K562 (cell line): ENCODE measurements around the gene SNRPA. TPM values are rescaled to one million over a fixed set of nuclear protein-coding genes. Genes with fewer than 3 reads are reported as not detected.

ENCODE experiments used
- ATAC-seq: fragments of 200-7000 bp; cut with Tn5 transposase; 3 replicates; pipeline ENCODE4 v1.9.1; 2020; ENCODE audit warnings: moderate library complexity
- BruUV-seq: library from RNA; stranded (reverse); fragments of 400-500 nt; replicated peaks from 2 replicates; lab custom pipeline; 2021; lab: Mats Ljungman, UMichigan
- CTCF ChIA-PET: fragments of 300-600 bp; formaldehyde crosslinking; extraction: SDS; loops from one replicate; lab custom pipeline; 2021; ENCODE audit warnings: low intra/inter-chr PET ratio; lab: Yijun Ruan, JAX
- POLR2A ChIA-PET: fragments of 300-600, 350-650 bp; sonication (Branson Sonifier 250); formaldehyde crosslinking; extraction: SDS; loops from one replicate; lab custom pipeline; 2021; ENCODE audit warnings: antibody characterized with exemption, inconsistent platforms; lab: Yijun Ruan, JAX
- DNase-seq, 4 experiments: peaks; one replicate each; pipeline versions ENCODE4 v3.0.0 to v3.0.0-alpha.2; 2011 to 2018; ENCODE audit warnings: low spot score in 3 of 4, mixed read lengths in 3 of 4; ENCODE audit errors: extremely low read depth in 1 of 4
- FAIRE-seq: peaks from 2 replicates; lab custom pipeline; 2011; peaks lifted over from hg19 to GRCh38; lab: Jason Lieb, UNC
- H2AFZ ChIP-seq: 2 replicates; pipeline ENCODE4 v1.6.0; 2011; ENCODE audit warnings: low read depth, low read length, control low read depth, inconsistent platforms
- H3K27ac ChIP-seq: fragments of 200-600 bp; 3 replicates; pipeline ENCODE4 v1.8.0; 2011; ENCODE audit warnings: low read depth, mild to moderate bottlenecking, control low read depth, inconsistent platforms, low read length, moderate library complexity, mixed read lengths; ENCODE audit errors: extremely low read depth
- H3K27me3 ChIP-seq, 2 experiments: fragments of 300-600 bp in 1 of 2; 2 replicates in 1 of 2; 3 replicates in 1 of 2; pipeline versions ENCODE4 v1.6.0 to v1.8.0; 2011; ENCODE audit warnings: inconsistent platforms in 2 of 2, low read length in 2 of 2, mild to moderate bottlenecking in 1 of 2, mixed read lengths in 1 of 2, moderate library complexity in 1 of 2; ENCODE audit not compliant: control insufficient read depth in 2 of 2, insufficient read depth in 2 of 2
- H3K36me3 ChIP-seq: fragments of 300-600 bp; 3 replicates; pipeline ENCODE4 v1.8.0; 2011; ENCODE audit warnings: mild to moderate bottlenecking, low read length, inconsistent platforms; ENCODE audit not compliant: control insufficient read depth, insufficient read depth
- H3K4me1 ChIP-seq, 2 experiments: fragments of 200-600 bp in 1 of 2; replicated peaks in 1 of 2; 2 replicates in 1 of 2; 3 replicates in 1 of 2; pipeline versions ENCODE4 v1.5.1 to v1.8.0; 2011; ENCODE audit warnings: inconsistent platforms in 2 of 2, low read length in 2 of 2, mild to moderate bottlenecking in 1 of 2, mixed read lengths in 1 of 2, moderate library complexity in 1 of 2; ENCODE audit not compliant: control insufficient read depth in 2 of 2, insufficient read depth in 2 of 2
- H3K4me2 ChIP-seq: 2 replicates; pipeline ENCODE4 v1.6.1; 2011; ENCODE audit warnings: low read length, control low read depth, inconsistent platforms, mixed read lengths; ENCODE audit not compliant: insufficient read depth
- H3K4me3 ChIP-seq: fragments of 200-600 bp; sonication (generic), shearing (Covaris generic); 2 replicates; pipeline ENCODE4 v1.5.1; 2016; ENCODE audit warnings: control low read depth, inconsistent platforms
- H3K79me2 ChIP-seq: fragments of 200-600 bp; 3 replicates; pipeline ENCODE4 v1.8.0; 2011; ENCODE audit warnings: low read length, inconsistent platforms; ENCODE audit not compliant: control insufficient read depth, insufficient read depth
- H3K9ac ChIP-seq, 2 experiments: 2 replicates each; pipeline versions ENCODE4 v1.6.0 to v1.6.1; 2011; ENCODE audit warnings: low read depth in 2 of 2, low read length in 2 of 2, control low read depth in 1 of 2, inconsistent platforms in 1 of 2, mild to moderate bottlenecking in 1 of 2, mixed read lengths in 1 of 2; ENCODE audit not compliant: insufficient read depth in 1 of 2
- H3K9me1 ChIP-seq: one replicate; pipeline ENCODE4 v1.6.0; 2011; ENCODE audit warnings: inconsistent platforms, mild to moderate bottlenecking, low read length, moderate library complexity; ENCODE audit not compliant: control insufficient read depth, insufficient read depth
- H3K9me3 ChIP-seq: replicated peaks from 2 replicates; pipeline ENCODE4 v1.5.1; 2011; ENCODE audit warnings: low read depth, low read length, inconsistent platforms; ENCODE audit not compliant: control insufficient read depth, insufficient read depth
- H4K20me1 ChIP-seq: replicated peaks from 2 replicates; pipeline ENCODE4 v1.6.1; 2011; ENCODE audit warnings: low read length, inconsistent platforms, mixed read lengths; ENCODE audit not compliant: control insufficient read depth, insufficient read depth
- RBM25 ChIP-seq: fragments of 200-400 bp; formaldehyde crosslinking; IDR thresholded peaks from 2 replicates; pipeline ENCODE4 v1.6.1; 2018; ENCODE audit warnings: low read length, low read depth, moderate library complexity; ENCODE audit not compliant: severe bottlenecking
- WGBS: fragments of 100-300 bp; shearing (Covaris generic); methylation state at CpG from one replicate; pipeline ENCODE4 v1.1.6; 2016; ENCODE audit warnings: low coverage, mixed read lengths; ENCODE audit not compliant: insufficient coverage; ENCODE audit errors: missing lambda C conversion rate; 5-methylcytosine and 5-hydroxymethylcytosine counted together
- in situ Hi-C: fragments of 300-500 bp; cut with MboI; formaldehyde crosslinking; loops from 4 replicates; pipeline ENCODE4 v1.15.0; 2018; ENCODE audit warnings: inconsistent platforms, mixed read lengths
- intact Hi-C: fragments of 100-400 bp; cut with micrococcal nuclease; formaldehyde crosslinking; loops from 2 replicates; pipeline ENCODE4 v1.14.2; 2022
- polyA plus RNA-seq, 8 experiments: library from polyadenylated mRNA; depleted of rRNA in 4 of 8; stranded (reverse) in 5 of 8; unstranded in 3 of 8; fragments of >200 nt; fragmentation: Nextera tagmentation in 2 of 8; fragmentation: Illumina TruSeq in 1 of 8; extraction: Ambion mirVana in 2 of 8; extraction: Trizol in 1 of 8; gene quantifications; 2 replicates each; pipeline versions ENCODE4 v1.2.1 to v1.2.3, GENCODE V29; 2011 to 2014; ENCODE audit warnings: inconsistent platforms in 1 of 8, missing spikeins in 1 of 8
- total RNA-seq, 7 experiments: library from RNA; depleted of rRNA in 6 of 7; stranded (reverse); fragments of >200 nt in 6 of 7; fragmentation: Illumina TruSeq in 2 of 7; extraction: Trizol in 2 of 7; gene quantifications; 2 replicates each; pipeline versions ENCODE4 v1.2.1 to v1.2.3, GENCODE V29; 2011 to 2021; ENCODE audit warnings: low replicate concordance in 1 of 7
- TF ChIP-seq, protein P1 (sequence below): fragments of 450-650 bp; IDR thresholded peaks from 2 replicates; pipeline ENCODE4 v1.6.1; 2016; ENCODE audit warnings: mild to moderate bottlenecking, moderate library complexity
- TF ChIP-seq, protein P2 (sequence below): sonication (generic); formaldehyde crosslinking; IDR thresholded peaks from 2 replicates; pipeline ENCODE4 v1.8.0; 2022; ENCODE audit warnings: mild to moderate bottlenecking, missing genetic modification reagents

SNRPA gene
- total and polyA plus RNA-seq, 9 of the 15 experiments (the other 6 are each of a cell fraction or from before 2014, with no cell fraction given) = 16.3 to 311 (median 193) TPM

DNA sequence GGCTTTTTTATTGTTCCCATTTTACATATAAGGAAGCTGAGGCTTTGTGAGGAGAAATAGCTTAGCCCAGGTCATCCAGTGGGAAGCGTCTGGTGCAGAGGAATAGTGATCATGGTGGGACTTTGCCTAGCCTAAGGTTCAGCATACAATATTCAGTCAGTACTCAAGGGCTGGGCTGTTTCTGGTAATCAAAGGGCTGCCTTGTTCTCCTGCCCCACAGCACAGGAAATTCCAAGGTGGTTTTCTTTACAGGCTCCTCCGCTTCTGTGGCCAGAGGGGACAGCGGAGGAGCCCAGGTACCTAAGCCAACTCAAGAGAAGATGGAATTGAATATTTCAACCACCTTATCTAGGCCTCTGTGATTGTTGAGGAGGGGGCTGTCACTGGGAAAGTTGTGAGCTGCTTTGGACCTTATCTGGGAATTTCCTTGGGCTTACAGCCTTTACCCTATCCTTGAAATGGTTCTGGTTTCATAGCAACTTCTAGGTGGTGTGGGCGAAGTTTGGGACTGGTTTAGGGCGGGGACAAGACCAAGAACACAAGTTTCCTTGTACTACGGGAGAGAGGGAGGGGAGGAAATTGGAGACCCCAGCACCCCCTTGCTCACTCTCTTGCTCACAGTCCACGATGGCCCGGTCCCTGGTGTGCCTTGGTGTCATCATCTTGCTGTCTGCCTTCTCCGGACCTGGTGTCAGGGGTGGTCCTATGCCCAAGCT, 24.1 kb downstream of the SNRPA start, which contains the start of gene MIA:
MIA (plus strand) TSS at position 606 of the 716 bp plus-strand sequence; CDS start at position 628, 22 bp downstream.
- 71% methylated on average over 9 of the region's 9 CpGs for WGBS
- H2AFZ ChIP-seq = no peak within 1 kb of the TSS
- no peak within 1 kb of the TSS for H3K4me2 ChIP-seq
- ChIA-PET CTCF (no interaction called here), POLR2A (no interaction called here)
- intact Hi-C loops (no loop called here), in situ Hi-C loops (no loop called here)
- ATAC-seq (no peak), DNase-seq (no peak), FAIRE-seq (no peak)
- TF ChIP-seq, protein P1, sequence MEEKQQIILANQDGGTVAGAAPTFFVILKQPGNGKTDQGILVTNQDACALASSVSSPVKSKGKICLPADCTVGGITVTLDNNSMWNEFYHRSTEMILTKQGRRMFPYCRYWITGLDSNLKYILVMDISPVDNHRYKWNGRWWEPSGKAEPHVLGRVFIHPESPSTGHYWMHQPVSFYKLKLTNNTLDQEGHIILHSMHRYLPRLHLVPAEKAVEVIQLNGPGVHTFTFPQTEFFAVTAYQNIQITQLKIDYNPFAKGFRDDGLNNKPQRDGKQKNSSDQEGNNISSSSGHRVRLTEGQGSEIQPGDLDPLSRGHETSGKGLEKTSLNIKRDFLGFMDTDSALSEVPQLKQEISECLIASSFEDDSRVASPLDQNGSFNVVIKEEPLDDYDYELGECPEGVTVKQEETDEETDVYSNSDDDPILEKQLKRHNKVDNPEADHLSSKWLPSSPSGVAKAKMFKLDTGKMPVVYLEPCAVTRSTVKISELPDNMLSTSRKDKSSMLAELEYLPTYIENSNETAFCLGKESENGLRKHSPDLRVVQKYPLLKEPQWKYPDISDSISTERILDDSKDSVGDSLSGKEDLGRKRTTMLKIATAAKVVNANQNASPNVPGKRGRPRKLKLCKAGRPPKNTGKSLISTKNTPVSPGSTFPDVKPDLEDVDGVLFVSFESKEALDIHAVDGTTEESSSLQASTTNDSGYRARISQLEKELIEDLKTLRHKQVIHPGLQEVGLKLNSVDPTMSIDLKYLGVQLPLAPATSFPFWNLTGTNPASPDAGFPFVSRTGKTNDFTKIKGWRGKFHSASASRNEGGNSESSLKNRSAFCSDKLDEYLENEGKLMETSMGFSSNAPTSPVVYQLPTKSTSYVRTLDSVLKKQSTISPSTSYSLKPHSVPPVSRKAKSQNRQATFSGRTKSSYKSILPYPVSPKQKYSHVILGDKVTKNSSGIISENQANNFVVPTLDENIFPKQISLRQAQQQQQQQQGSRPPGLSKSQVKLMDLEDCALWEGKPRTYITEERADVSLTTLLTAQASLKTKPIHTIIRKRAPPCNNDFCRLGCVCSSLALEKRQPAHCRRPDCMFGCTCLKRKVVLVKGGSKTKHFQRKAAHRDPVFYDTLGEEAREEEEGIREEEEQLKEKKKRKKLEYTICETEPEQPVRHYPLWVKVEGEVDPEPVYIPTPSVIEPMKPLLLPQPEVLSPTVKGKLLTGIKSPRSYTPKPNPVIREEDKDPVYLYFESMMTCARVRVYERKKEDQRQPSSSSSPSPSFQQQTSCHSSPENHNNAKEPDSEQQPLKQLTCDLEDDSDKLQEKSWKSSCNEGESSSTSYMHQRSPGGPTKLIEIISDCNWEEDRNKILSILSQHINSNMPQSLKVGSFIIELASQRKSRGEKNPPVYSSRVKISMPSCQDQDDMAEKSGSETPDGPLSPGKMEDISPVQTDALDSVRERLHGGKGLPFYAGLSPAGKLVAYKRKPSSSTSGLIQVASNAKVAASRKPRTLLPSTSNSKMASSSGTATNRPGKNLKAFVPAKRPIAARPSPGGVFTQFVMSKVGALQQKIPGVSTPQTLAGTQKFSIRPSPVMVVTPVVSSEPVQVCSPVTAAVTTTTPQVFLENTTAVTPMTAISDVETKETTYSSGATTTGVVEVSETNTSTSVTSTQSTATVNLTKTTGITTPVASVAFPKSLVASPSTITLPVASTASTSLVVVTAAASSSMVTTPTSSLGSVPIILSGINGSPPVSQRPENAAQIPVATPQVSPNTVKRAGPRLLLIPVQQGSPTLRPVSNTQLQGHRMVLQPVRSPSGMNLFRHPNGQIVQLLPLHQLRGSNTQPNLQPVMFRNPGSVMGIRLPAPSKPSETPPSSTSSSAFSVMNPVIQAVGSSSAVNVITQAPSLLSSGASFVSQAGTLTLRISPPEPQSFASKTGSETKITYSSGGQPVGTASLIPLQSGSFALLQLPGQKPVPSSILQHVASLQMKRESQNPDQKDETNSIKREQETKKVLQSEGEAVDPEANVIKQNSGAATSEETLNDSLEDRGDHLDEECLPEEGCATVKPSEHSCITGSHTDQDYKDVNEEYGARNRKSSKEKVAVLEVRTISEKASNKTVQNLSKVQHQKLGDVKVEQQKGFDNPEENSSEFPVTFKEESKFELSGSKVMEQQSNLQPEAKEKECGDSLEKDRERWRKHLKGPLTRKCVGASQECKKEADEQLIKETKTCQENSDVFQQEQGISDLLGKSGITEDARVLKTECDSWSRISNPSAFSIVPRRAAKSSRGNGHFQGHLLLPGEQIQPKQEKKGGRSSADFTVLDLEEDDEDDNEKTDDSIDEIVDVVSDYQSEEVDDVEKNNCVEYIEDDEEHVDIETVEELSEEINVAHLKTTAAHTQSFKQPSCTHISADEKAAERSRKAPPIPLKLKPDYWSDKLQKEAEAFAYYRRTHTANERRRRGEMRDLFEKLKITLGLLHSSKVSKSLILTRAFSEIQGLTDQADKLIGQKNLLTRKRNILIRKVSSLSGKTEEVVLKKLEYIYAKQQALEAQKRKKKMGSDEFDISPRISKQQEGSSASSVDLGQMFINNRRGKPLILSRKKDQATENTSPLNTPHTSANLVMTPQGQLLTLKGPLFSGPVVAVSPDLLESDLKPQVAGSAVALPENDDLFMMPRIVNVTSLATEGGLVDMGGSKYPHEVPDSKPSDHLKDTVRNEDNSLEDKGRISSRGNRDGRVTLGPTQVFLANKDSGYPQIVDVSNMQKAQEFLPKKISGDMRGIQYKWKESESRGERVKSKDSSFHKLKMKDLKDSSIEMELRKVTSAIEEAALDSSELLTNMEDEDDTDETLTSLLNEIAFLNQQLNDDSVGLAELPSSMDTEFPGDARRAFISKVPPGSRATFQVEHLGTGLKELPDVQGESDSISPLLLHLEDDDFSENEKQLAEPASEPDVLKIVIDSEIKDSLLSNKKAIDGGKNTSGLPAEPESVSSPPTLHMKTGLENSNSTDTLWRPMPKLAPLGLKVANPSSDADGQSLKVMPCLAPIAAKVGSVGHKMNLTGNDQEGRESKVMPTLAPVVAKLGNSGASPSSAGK = no peak
- peak; percentile 16 for TF ChIP-seq RBM25
- TF ChIP-seq, protein P2, sequence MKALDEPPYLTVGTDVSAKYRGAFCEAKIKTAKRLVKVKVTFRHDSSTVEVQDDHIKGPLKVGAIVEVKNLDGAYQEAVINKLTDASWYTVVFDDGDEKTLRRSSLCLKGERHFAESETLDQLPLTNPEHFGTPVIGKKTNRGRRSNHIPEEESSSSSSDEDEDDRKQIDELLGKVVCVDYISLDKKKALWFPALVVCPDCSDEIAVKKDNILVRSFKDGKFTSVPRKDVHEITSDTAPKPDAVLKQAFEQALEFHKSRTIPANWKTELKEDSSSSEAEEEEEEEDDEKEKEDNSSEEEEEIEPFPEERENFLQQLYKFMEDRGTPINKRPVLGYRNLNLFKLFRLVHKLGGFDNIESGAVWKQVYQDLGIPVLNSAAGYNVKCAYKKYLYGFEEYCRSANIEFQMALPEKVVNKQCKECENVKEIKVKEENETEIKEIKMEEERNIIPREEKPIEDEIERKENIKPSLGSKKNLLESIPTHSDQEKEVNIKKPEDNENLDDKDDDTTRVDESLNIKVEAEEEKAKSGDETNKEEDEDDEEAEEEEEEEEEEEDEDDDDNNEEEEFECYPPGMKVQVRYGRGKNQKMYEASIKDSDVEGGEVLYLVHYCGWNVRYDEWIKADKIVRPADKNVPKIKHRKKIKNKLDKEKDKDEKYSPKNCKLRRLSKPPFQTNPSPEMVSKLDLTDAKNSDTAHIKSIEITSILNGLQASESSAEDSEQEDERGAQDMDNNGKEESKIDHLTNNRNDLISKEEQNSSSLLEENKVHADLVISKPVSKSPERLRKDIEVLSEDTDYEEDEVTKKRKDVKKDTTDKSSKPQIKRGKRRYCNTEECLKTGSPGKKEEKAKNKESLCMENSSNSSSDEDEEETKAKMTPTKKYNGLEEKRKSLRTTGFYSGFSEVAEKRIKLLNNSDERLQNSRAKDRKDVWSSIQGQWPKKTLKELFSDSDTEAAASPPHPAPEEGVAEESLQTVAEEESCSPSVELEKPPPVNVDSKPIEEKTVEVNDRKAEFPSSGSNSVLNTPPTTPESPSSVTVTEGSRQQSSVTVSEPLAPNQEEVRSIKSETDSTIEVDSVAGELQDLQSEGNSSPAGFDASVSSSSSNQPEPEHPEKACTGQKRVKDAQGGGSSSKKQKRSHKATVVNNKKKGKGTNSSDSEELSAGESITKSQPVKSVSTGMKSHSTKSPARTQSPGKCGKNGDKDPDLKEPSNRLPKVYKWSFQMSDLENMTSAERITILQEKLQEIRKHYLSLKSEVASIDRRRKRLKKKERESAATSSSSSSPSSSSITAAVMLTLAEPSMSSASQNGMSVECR = 0 out of 2 replicates have a peak, but pooled peaks have one; percentile 23
- H3K9ac ChIP-seq = peak within 1 kb of the TSS in 1 of 2 experiments; percentile 73; a peak in 1 of 4 replicates
- H3K9me1 ChIP-seq = no peaks in the 10 kb centered on the region
- no peaks in the 10 kb centered on the region for H3K27me3 ChIP-seq
- no peak within 1 kb of the TSS for H3K4me3 ChIP-seq
- H3K27ac ChIP-seq = no peak within 1 kb of the TSS
- BruUV-seq = no TSS peak
- H3K4me1 ChIP-seq = peaks cover 12 to 18% of the 10 kb centered on the region in 2 experiments; a peak in 3 of 5 replicates
- H4K20me1 ChIP-seq = no peaks in the 10 kb centered on the region
- no peaks in the 10 kb centered on the region for H3K36me3 ChIP-seq
- H3K79me2 ChIP-seq = no peaks in the 10 kb centered on the region
- no peaks in the 10 kb centered on the region; the same call in 1 of the 2 replicates for H3K9me3 ChIP-seq
